GOT3 (cell line): Measurements from ENCODE around the gene DLG1.

Experiments
- DNase-seq: peaks from one replicate; lab custom pipeline; 2025; ENCODE audit warnings: mixed read lengths; lab: John Stamatoyannopoulos, UW

DLG1 gene

DNA sequence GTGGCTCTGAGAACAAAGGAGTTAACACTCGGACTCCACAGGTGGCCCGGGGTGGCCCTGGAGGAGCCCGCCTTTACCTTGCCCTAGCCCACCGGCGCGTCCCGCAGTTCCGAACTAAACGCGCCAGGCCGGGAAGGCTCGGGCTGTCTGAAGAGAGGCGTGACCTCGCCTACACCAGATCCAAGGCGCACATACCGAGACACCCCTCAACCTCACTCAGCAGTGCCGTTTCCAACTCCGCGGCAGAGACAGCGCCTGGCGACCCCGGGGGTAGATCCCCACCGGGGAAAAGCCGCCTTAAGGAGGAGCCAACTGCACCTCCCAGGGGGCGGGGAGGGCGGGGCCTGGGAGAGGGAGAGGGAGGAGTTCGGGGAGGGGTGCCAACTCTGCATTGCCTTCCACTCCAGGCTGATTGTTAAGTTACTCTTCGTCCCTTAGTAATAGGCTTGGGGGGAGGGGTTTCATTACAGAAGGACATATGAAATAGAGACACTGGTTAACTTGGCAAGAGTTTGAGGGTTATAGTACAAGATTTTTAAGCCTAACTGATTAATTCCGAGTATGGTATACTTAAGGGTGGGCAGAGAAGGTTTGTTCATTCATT, at the start of gene DLG1:
Gene DLG1 (minus strand): TSS at position 272 of the 604 bp plus-strand sequence. CDS start 1,408 bp downstream, outside the sequence.
- DNase-seq = peak; percentile 78

DNA sequence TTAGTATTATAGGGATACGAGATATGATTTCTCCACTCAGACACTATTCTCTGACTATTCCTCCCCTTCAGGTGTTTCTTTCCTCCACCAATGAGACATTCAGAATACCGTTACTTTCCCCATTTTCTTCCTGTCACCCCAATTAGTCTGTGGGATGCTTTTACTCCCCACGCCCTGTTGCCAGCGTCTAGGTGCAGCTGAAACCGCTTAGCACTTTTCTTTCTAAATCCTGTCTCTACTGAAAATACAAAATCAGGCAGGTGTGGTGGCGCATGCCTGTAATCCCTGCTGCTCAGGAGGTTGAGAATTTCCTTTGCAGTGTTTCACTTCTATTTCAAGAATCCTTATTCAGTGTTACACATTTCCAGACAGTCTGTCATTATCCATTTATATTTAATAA, 49.6 kb upstream of the DLG1 start:
- no peak for DNase-seq

DNA sequence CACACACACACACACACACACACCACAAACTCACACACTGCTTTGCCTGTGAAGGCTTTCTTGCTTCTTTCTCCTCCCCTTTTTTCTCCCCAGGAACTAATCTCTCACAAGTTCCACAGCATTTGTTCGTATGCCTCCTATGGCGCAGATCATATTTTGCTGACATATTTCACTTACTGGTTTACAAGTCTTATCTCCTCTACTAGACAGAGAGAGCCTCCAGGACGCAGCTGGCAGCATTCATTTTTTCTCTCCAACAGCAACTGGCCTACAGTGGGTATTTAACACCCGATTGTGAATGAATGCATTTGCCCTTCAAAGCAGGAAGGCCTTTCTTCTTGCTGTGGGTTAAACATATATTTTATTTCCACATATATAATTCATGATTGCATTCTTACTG, 47.0 kb upstream of the DLG1 start:
- no peak for DNase-seq

DNA sequence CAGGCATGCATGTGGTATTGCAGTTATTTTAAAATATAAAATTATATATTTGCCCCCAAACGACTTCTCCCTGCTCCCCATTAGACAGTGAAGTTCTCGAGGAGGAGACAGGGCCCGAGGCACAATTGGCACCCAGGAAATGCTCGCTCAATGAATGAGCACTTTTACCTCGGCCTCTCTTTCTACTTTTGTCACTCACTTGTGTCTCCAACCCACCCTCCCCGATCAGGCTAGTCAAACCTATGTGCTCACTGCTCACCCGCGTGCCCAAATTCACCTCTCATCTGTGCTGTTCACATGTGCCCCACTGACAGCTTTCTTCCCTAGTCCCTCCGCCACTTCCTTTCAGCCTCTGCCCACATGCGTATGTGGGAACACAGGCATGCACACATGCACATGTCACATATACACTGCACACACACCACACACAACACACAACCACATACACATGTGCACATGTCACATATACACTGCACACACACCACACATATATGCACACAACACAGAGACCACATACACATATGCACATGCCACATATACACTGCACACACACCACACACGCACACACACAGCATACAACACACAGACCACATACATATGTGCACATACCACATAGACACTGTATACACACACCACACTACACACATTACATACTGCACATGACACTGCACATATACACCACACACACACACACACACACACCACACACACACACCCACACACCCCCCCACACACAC, 46.3 kb upstream of the DLG1 start:
- no peak for DNase-seq

DNA sequence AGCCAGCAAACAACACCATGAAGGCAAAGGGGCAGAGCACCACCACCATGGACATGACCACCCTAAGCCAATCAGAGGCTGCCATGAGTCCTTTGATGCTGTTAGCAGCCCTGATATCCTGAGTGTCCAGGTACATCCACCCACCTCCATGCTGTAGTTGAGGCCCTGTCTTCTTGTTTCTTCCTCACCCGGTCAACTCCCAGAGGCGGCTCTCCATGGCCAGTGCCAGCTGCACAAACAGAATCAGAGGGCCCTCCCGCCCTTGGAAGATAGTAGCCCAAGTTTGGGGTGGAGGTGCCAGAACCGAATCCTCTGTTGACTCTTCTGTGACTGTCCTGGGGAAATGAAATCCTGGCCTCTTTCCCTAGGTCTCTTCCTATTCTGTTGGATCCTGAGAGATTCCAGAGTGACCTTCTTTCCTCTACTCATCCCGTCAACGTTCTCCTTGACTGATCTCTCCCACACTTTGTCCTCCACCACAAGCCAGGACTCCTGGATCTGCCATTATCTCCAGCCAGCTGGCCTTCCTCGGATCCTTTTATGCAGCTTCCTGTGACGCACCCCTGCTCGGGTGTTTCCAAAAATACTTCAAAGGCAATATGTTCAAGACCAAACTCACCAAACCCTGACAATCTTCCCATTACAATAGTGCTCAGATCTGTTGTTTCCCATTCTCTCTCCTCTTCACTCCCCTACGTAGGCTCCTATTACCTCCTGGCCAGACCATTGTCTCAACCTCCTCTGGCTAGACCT, 45.4 kb upstream of the DLG1 start:
- DNase-seq = no peak

DNA sequence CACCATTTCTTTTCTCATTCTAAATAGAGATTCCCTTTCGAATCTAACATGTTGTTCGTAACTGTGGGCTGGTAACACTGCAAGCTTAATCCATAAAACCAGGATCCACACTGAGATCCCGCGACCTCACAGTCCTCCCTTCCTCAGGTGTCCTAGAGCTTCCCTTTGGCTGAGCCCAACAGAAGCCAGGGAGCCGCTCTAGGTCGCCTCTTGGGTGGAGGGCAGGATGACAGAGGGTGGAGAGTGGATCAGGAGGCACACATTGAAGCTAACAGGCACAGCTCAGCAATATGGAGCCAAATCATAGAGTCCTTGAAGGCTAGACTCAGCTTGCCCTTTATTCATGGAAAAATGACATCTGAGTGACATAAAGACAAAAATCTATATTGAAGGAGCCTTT, 44.7 kb upstream of the DLG1 start:
- DNase-seq = no peak

DNA sequence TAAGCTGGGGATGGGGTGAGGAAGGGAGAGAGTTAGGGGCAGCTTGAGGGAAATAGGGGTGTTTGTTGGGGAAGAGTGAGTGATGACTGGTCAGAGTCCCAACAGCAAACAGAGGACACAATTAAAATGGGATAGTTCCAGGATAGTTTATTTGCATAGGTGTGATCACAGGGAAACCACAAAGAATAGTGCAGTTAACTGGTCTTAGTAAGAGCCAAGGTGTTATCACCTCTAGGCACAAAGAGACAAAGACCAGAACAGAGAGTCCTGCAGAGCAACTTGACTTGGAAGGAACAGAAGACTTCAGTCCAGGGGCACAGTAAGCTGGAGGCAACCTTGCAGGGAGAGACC, 42.1 kb upstream of the DLG1 start:
- no peak for DNase-seq

DNA sequence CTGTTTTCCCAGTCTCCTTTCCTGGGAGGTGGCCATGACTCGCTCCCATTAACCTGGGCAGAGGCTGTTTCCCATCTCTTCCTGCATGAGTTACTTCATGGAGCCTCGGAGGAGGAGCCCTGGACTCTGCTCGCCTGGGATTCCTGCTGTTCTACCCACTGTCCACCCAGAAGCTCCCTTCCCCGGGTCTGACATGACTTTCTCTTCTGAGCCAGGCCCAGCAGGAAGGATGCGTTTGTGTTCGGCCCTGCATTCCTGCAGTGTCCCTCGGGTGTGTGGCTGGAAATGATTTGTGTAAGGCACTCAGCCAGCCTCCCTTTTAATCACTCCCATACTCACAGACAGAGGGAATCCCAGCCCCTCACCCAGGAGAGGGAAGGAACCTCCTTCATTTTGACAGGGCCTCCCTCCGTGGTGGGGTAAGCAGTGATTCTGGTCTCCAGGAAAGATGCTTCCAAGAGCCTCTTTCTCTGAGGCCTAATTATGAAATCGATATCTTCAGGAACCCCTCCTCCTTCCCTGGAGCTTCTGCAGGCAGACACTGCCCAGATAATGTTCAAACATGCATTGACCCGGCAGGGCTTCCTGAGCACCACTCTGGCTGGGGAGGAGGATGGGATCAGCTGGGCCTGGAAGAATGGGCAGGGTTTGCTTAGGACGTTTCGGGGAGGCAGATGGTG, 41.6 kb upstream of the DLG1 start:
- no peak for DNase-seq

DNA sequence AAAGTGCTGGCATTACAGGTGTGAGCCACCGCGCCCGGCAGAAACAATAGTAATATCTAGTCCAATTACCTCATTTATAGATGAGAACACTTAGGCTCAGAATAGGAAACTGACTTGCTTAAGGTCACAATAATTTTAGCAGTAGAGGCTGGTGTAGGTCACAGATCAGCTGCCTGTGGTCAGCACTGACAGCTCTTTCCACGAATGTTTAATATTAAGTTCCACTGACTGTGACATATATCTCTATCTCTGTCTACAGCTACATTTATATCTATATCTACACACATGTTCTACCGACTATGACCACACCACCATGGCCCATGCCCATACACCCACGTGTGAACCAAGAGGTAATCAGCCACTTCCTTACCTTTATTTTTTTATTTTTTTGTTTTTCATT, 40.2 kb upstream of the DLG1 start:
- DNase-seq = no peak

DNA sequence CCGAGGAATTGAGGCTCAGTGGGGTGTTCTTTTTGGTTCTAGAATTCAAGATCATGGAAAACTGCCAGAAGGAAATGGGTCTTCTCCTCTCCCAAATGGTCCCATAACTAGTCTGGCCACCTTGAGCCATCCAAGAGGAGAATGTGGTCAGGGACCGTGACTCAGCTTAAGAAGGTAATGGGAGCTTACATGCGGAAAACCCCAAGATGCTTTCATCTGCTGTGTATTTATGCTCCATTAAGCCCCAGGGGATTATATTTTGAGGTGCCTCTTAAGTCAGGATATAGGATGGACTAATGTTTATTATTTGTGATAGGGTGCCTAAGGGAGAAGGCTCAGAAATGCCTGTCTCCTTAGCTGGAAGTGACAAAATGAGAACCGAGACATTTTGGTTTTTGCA, 39.2 kb upstream of the DLG1 start:
- DNase-seq = no peak

DNA sequence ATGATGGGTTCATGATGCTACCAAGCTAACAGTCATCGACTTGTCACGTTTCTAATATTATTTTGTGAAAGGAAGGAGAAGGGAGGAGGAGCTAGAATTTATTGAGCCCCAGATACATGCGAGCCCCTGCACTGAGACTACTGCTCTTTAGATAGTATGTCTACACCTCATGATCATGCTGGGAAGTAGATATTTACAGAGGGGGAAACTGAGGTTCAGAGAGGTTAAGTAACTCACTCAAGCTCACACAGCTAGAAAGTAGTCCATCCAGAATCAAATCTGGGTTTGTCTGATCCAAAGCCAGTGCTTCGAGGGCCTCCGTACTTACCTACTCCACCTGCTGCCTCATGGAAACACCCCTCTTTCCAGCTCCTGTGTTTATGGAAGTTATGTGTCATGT, 38.8 kb upstream of the DLG1 start:
- no peak for DNase-seq

DNA sequence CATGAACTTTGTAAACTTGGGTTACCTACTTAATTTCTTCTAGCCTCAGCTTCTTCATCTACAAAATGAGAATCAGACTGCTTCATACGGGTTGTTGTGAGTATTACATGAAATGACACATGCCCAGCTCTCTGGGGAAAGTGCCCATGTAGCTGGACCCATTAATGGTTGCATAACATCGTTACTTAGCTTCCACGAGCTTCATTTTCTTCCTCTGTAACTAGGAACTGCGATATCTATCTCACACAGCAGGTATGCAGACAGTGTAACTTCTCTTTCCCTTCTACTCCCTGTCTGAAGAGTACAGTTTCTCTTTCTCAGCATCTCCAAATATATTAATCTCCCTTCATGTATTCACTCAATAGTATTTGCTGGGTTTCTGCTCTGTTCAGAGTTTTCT, 37.9 kb upstream of the DLG1 start:
- DNase-seq = no peak

DNA sequence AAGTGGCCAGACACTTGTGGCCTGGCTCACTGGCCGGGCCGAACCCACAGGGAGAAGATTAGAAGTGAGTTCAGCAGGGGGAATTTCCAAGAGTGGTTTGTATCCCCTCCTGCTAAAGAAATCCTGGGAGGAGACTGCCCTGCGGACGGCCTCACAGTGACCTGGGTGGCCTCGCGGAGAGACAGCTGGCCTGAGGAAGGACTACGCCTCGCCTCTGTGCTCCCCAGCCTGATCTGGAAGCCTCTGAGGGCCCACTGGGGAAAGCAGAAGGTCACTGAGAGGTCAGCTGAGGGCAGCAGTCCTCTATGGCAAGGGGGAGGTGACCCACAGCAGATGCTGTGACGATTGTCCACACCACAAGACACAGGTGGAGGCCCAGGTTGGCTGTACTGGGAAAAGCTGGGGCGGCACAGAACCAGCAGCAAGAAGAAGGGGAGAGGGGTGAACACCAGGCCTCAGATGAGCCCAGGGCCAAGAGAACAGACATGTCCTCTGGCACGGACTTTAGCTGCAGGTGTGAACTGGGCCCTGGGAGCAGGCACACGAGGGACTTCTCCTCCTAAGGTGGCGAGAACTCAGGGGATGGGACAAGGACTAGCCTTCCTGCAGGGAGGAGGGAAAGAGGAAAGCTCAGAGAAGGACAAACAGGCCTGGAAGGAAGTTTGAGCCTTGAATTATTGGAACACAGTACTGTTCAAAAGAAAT, 37.2 kb upstream of the DLG1 start:
- no peak for DNase-seq

DNA sequence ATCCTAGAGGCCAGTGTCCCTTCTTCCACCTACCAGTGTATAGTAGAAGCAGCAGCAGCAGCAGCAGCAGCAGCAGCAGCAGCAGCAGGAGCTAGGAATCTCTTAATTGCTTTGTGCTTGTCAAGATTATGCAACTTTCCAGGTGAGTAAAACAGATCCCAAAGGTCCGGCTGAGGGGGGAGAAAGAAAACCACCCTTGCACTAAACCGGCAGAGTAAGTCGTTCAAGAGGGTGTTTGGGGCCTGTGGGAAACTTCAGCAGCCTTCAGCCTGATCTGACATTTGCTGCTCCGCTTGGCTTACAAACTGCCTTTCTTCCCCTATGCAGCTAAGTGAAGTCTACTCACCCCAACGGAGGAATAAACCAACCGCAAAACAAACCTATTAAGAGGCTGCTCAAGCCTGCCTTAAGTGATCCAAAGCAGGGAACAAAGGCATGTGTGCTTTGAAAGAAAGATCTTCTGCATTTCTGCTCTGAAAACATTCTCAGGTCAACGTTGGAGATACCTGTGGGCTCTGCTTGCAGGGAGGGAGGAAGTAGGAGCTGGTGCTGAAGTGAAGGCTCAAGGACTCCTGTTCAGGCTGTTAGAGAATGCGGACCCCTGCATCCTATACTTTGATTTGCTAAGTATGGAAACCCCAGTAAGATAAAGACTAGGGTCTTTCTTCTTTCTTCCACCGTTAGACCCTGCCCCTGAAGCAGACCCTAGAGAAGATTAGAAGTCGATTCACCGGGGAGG, 35.7 kb upstream of the DLG1 start:
- DNase-seq = no peak

DNA sequence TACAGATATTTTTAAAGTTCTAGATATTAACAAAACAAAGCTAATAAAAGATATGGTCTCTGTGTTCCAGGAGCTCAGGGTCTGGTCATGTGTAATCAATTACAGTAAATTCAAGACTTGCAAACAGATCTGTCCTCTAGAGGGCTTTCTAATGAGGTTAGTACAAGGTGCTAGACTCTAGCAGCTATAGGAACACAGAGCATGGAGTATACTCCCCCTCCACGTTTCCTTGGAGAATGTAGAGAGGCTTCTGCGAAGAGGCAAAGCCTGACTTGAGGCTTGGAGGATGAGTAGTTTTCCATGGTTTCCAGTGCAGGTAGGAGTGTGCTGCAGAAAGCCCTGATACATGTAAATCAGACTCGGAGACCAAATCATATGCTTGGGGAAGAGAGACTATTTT, 32.7 kb upstream of the DLG1 start:
- DNase-seq = no peak

DNA sequence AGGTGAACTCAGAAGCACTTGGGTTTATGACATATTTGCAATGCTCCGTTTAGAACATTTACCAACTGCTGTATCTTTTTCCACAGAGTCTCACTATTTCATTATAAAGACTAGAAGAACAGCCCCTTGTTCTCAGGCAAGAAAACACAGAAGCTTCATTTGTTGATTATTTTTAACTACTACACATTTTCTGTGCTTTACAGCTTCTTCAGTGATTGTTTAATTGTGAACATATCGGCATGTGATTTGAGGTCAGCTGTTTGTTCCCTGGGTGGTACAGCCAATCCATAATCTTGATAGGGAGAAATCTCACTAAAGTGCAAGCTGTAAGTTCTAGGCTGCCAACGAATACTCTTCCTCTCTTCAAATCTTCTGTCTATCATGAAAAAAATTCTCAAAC, 31.0 kb upstream of the DLG1 start:
- no peak for DNase-seq

DNA sequence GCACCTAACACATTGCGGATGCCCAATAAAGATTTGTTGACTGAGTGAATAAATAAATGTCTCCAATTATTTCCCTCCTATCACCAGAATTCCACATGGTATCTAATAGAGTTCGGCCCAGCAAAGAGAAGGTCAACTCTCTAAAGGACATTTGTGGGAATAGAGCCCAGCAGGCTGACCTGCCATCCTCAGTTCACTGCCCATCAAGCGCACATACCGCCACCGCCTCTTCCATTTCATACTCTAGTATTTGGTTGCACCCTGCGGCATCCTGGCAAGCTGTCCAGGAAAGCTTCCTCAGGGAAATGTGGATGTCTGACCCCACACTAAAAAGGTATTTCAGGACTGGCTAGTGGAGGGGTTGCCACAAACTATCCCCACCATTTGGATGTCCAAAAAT, 29.8 kb upstream of the DLG1 start:
- DNase-seq = no peak

DNA sequence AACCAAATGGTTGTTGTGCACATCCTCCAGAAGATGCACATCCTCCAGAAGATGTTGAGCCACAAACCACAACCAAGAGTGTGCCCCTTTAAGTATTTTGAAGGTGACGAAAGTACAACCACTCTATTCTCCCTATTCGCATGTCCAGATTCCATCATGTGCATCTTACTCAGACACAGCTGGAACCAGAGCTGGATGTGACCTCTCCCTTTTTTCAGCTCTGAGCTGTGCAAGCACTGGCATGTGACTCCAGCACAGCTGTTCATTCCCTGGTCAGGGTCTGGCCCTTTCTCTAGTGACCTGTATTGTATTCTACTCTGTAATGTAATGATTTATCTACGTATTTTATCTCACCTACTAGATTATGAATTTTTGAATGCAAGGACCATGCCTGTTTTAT, 29.3 kb upstream of the DLG1 start:
- DNase-seq = no peak

DNA sequence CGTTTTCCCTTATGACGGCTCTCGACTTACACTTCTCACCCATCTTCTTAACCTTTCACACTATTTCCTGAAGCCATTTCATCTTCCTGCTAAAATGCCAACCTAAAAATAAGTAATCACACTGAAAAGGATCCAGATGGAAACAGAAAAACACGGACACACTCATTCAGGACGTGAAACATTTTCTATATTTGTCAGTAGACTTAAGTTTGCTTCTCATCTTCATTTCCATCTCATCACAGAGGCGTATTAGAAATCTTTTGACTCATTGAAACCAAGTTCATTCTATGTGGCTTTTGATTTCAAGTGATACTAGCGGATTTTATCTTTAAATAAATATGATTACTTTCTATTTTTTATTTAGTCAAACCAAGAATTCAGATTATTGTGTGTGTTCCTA, 27.4 kb upstream of the DLG1 start:
- no peak for DNase-seq

DNA sequence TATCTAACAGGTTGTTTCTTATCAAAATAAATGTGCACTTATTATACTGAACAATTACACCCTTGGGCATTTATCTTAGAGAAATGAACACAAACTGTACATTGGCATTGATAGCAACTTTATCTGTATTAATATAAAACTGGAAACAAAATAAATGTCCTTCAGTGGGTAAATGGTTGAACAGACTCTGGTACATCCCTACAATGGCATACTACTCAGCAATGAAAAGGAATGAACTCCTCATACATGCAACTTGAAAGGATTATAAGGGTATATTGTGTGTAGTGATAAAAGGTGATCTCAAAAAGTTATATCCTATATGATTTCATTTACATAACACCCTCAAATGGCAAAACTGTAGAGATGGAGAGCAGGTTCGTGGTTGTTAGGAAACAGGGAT, 23.7 kb upstream of the DLG1 start:
- DNase-seq = no peak

DNA sequence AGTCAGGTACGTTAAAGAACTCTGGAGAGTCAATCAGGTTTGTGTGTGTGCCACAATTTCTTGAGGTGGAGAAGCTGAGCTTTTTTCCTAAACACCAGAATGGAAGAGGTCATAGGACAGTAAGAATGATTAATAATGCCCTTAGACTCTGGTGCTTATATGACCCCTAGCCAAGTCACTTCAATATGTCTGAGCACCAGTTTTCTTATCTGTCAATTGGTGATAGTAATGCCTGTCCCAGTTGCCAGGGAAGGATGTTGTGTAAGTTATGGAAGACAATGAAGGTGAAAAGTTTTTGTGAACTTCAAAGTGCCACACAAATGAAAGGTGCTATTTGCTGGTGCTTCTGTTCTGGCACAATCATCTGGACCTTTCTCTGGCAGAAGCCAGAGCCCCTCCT, 22.2 kb upstream of the DLG1 start:
- DNase-seq = no peak
